Stimulated activated CD8-positive, alpha-beta memory T cell treated with anti-CD3 and anti-CD28 coated beads, Interleukin-7, amount 100 ng/mL, for 24 hours (primary cell): Measurements from ENCODE around the gene EIF4G1.
"Not testable (repeated sequence)": the region's sequence is repeated elsewhere in the genome, so short reads cannot be mapped to it uniquely, and the experiment has no call there.

ENCODE experiments used
- DNase-seq: peaks from one replicate; pipeline ENCODE4 v3.0.0-alpha.2; 2020; ENCODE audit warnings: low read depth

The EIF4G1 gene

GRCh38 chr3:184314363-184314699 lies at the start of gene EIF4G1:
TSS of gene EIF4G1 (plus strand) at chr3:184314606. CDS start at chr3:184315797, 1,191 bp downstream.
- peak; percentile 79 for DNase-seq

GRCh38 chr3:184267249-184267648 lies 47.2 kb upstream of the EIF4G1 start:
- not testable (repeated sequence) for DNase-seq

- DNase-seq, result no peak
These were observed 42.1 kb upstream of the EIF4G1 start for GRCh38 chr3:184272269-184272668.

- no peak for DNase-seq
These were observed 39.1 kb upstream of the EIF4G1 start for GRCh38 chr3:184275381-184275701.

- no peak for DNase-seq
These were observed 38.2 kb upstream of the EIF4G1 start, which contains the start of gene ECE2 for GRCh38 chr3:184275961-184276910. TSS of gene ECE2 (plus strand) at chr3:184276022. CDS start at chr3:184276154, 132 bp downstream.

GRCh38 chr3:184277366-184277765 lies 37.0 kb upstream of the EIF4G1 start:
- no peak for DNase-seq

- DNase-seq, result no peak
These were observed 31.5 kb upstream of the EIF4G1 start for GRCh38 chr3:184282941-184283340.

- DNase-seq, result no peak
These were observed 30.7 kb upstream of the EIF4G1 start for GRCh38 chr3:184283681-184284080.

- no peak for DNase-seq
These were observed 29.7 kb upstream of the EIF4G1 start for GRCh38 chr3:184284696-184285095.

GRCh38 chr3:184289426-184289938 lies 24.9 kb upstream of the EIF4G1 start:
- DNase-seq, result peak; percentile 46

GRCh38 chr3:184290331-184290730 lies 24.1 kb upstream of the EIF4G1 start:
- no peak for DNase-seq

- no peak for DNase-seq
These were observed 23.2 kb upstream of the EIF4G1 start for GRCh38 chr3:184291044-184291737.

GRCh38 chr3:184291738-184292445 lies 22.5 kb upstream of the EIF4G1 start:
- no peak for DNase-seq

GRCh38 chr3:184295771-184296170 lies 18.6 kb upstream of the EIF4G1 start:
- DNase-seq, result no peak

- no peak for DNase-seq
These were observed 17.8 kb upstream of the EIF4G1 start for GRCh38 chr3:184296616-184297015.

GRCh38 chr3:184298759-184299487 lies 15.5 kb upstream of the EIF4G1 start, which contains the start of gene PSMD2:
TSS of gene PSMD2 (plus strand) at chr3:184299241. CDS start at chr3:184299267, 26 bp downstream.
- peak; percentile 98 for DNase-seq

- no peak for DNase-seq
These were observed 14.7 kb upstream of the EIF4G1 start for GRCh38 chr3:184299488-184300377.

GRCh38 chr3:184300378-184300720 lies 14.1 kb upstream of the EIF4G1 start:
- DNase-seq, result no peak

GRCh38 chr3:184305577-184305976 lies 8.8 kb upstream of the EIF4G1 start:
- DNase-seq, result no peak

- no peak for DNase-seq
These were observed 7.9 kb upstream of the EIF4G1 start for GRCh38 chr3:184306341-184306972.
